ENCODE measurements around the gene SLX9.

The SLX9 gene

GRCh38 chr21:45011426-45011825 is 71.6 kb downstream of the SLX9 start:
- no peak overlapping the region for H3K27ac ChIP-seq (ENCODE audit: low read length)
- WGBS (ENCODE audit: insufficient coverage, insufficient read length): no CpG with 5 or more reads among the region's 18 CpGs
- H3K4me1 ChIP-seq (ENCODE audit: control insufficient read depth, insufficient read depth, low read length): peaks cover 12% of the 10 kb centered on the region
- no peak for DNase-seq (ENCODE audit: low read depth, low spot score)
- no peaks in the 10 kb centered on the region for H3K9me3 ChIP-seq (ENCODE audit: control insufficient read depth, insufficient read depth, low read length)
- no peaks in the 10 kb centered on the region for H3K36me3 ChIP-seq (ENCODE audit: control insufficient read depth, insufficient read depth, low read length)
- H3K4me3 ChIP-seq (ENCODE audit: low read length): no peak overlapping the region
- H3K27me3 ChIP-seq (ENCODE audit: control insufficient read depth, insufficient read depth, low read length): no peaks in the 10 kb centered on the region

DNA sequence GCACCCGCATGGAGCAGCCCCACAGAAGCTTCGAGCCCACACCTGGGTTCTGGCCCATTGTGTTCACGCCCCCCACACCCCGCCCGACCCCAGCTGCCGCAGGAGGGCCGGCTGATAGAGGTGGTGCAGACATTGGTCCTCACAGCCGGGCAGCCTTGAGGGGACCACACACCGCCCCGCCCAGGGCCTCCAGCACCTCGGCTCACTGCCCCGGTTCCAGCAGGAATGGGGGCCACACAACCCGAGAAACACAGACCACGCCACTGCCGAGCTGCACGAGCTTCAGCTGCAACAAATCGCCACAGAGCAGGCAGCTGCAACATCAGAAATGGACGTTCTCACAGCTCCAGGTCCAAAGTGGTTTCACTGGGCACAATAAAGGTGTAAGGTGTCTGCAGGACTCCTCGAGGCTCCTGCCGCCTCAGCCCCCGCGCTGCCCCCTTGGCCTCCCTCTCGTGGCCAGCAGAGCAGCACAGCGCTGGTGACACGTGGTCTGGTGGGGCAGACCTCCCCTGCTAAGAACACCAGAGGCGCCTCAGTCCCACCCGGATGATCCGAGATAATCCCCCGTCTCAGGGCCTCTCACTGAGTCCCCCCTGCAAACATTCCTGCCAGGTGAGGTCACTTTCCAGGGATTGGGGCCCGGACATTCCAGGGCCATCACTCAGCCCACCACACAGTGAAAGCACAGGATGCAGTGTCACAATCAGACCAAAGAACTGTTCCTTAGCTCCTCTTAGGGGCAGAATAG is 72.3 kb downstream of the SLX9 start:
- Histone ChIP-seq H3K27me3 (ENCODE audit: control insufficient read depth, insufficient read depth, low read length) (no peaks in the 10 kb centered on the region), H3K27ac (ENCODE audit: low read length) (no peak overlapping the region), H3K36me3 (ENCODE audit: control insufficient read depth, insufficient read depth, low read length) (no peaks in the 10 kb centered on the region), H3K4me1 (ENCODE audit: control insufficient read depth, insufficient read depth, low read length) (peaks cover 12% of the 10 kb centered on the region), H3K4me3 (ENCODE audit: low read length) (no peak overlapping the region), H3K9me3 (ENCODE audit: control insufficient read depth, insufficient read depth, low read length) (no peaks in the 10 kb centered on the region)
- no peak for DNase-seq (ENCODE audit: low read depth, low spot score)
- WGBS (ENCODE audit: insufficient coverage, insufficient read length): no CpG with 5 or more reads among the region's 30 CpGs

DNA sequence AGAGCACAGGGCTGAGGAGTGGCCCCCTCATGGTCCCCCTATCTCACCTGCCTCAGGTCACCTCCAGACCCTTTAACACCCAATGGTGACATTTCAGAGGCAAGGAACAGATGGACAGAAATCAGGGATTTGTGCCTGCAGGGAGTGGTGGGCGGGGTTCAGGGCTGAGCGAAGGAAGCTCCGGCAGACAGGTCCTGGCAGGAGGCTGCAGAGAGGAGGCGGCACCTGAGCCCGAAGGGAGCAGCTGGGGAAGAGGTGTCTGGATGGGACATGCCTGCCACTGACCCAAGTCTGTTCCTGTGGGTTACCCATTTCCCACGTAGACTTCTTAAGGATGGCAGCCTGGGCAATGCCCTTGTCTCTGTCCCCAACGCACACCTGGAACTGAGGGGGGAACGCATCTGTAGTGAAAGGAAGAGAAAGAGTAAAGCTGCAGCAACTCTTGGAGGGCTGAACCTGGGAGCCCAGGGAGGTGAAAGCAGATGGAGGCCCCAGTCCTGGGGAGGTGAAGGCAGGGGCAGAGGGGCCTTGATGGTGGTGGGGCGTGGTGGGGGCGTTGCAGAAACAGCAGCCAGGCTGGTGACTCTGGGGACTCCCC is 72.9 kb downstream of the SLX9 start:
- Histone ChIP-seq H3K4me1 (ENCODE audit: control insufficient read depth, insufficient read depth, low read length) (peaks cover 12% of the 10 kb centered on the region), H3K27ac (ENCODE audit: low read length) (no peak overlapping the region), H3K27me3 (ENCODE audit: control insufficient read depth, insufficient read depth, low read length) (no peaks in the 10 kb centered on the region; the same call in 1 of the 2 replicates), H3K36me3 (ENCODE audit: control insufficient read depth, insufficient read depth, low read length) (no peaks in the 10 kb centered on the region), H3K9me3 (ENCODE audit: control insufficient read depth, insufficient read depth, low read length) (no peaks in the 10 kb centered on the region), H3K4me3 (ENCODE audit: low read length) (no peak overlapping the region)
- no peak for DNase-seq (ENCODE audit: low read depth, low spot score)
- WGBS (ENCODE audit: insufficient coverage, insufficient read length): no CpG with 5 or more reads among the region's 10 CpGs

- WGBS (ENCODE audit: insufficient coverage, insufficient read length): no CpG with 5 or more reads among the region's 19 CpGs
- no peak overlapping the region for H3K4me3 ChIP-seq (ENCODE audit: low read length)
Measured at GRCh38 chr21:45013260-45013841, 73.5 kb downstream of the SLX9 start.

DNA sequence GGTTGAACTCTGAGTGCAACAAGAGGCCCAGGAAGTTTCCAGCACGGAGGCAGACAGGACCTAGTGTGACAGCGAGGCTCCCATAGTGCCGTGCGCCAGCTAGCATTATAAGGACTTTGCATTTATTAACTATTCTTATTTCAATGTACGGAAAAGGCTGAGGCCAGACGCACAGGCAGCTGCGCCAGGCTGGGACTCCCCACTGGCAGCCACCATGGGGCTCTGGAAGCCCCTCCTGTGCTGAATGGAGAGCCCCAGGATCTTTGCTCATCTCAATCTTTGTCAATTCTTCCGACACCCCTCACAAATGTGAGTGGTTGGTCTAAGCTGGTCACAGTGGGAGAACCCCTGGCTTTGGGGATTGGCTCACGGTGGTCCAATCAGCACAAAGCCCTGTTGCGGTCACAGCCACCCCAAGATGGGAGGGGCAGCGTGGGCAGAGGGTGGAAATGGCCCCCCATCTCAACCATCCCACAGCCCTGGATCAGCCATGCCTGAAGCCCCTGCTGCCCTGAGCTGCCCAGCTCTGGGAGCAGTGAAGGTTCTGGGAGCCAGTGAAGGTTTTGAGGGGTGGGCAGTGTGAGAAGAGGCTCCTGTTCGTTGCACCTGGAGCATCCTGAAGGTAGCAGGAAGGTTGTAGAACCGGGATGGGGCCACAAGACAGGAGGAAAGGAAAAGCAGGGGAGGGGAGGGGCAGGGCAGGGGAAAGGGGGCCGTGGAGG is 75.1 kb downstream of the SLX9 start:
- DNase-seq (ENCODE audit: low read depth, low spot score): no peak
- Histone ChIP-seq H3K4me1 (ENCODE audit: control insufficient read depth, insufficient read depth, low read length) (peaks cover 14% of the 10 kb centered on the region), H3K9me3 (ENCODE audit: control insufficient read depth, insufficient read depth, low read length) (no peaks in the 10 kb centered on the region), H3K27ac (ENCODE audit: low read length) (no peak overlapping the region), H3K4me3 (ENCODE audit: low read length) (no peak overlapping the region), H3K36me3 (ENCODE audit: control insufficient read depth, insufficient read depth, low read length) (no peaks in the 10 kb centered on the region), H3K27me3 (ENCODE audit: control insufficient read depth, insufficient read depth, low read length) (peaks cover 3% of the 10 kb centered on the region; the same call in 1 of the 2 replicates)
- no CpG with 5 or more reads among the region's 14 CpGs for WGBS (ENCODE audit: insufficient coverage, insufficient read length)

More at GRCh38 chr21:45013260-45013841, 73.5 kb downstream of the SLX9 start:
- no peaks in the 10 kb centered on the region for H3K9me3 ChIP-seq (ENCODE audit: control insufficient read depth, insufficient read depth, low read length)
- H3K36me3 ChIP-seq (ENCODE audit: control insufficient read depth, insufficient read depth, low read length): no peaks in the 10 kb centered on the region
- H3K4me1 ChIP-seq (ENCODE audit: control insufficient read depth, insufficient read depth, low read length): peaks cover 14% of the 10 kb centered on the region
- peaks cover 3% of the 10 kb centered on the region; the same call in 1 of the 2 replicates for H3K27me3 ChIP-seq (ENCODE audit: control insufficient read depth, insufficient read depth, low read length)
- DNase-seq (ENCODE audit: low read depth, low spot score): no peak
- H3K27ac ChIP-seq (ENCODE audit: low read length): no peak overlapping the region

- H3K27me3 ChIP-seq (ENCODE audit: control insufficient read depth, insufficient read depth, low read length): peaks cover 3% of the 10 kb centered on the region; the same call in 1 of the 2 replicates
- no peak for DNase-seq (ENCODE audit: low read depth, low spot score)
- no peak overlapping the region for H3K27ac ChIP-seq (ENCODE audit: low read length)
- H3K9me3 ChIP-seq (ENCODE audit: control insufficient read depth, insufficient read depth, low read length): no peaks in the 10 kb centered on the region
- H3K4me1 ChIP-seq (ENCODE audit: control insufficient read depth, insufficient read depth, low read length): peaks cover 14% of the 10 kb centered on the region
- no peaks in the 10 kb centered on the region for H3K36me3 ChIP-seq (ENCODE audit: control insufficient read depth, insufficient read depth, low read length)
- WGBS (ENCODE audit: insufficient coverage, insufficient read length): no CpG with 5 or more reads among the region's 11 CpGs
- H3K4me3 ChIP-seq (ENCODE audit: low read length): no peak overlapping the region
Measured at GRCh38 chr21:45015469-45015860, 75.6 kb downstream of the SLX9 start.

- Histone ChIP-seq H3K4me1 (ENCODE audit: control insufficient read depth, insufficient read depth, low read length) (peaks cover 15% of the 10 kb centered on the region), H3K4me3 (ENCODE audit: low read length) (no peak overlapping the region), H3K27me3 (ENCODE audit: control insufficient read depth, insufficient read depth, low read length) (peaks cover 3% of the 10 kb centered on the region; the same call in 1 of the 2 replicates), H3K36me3 (ENCODE audit: control insufficient read depth, insufficient read depth, low read length) (no peaks in the 10 kb centered on the region), H3K9me3 (ENCODE audit: control insufficient read depth, insufficient read depth, low read length) (no peaks in the 10 kb centered on the region), H3K27ac (ENCODE audit: low read length) (no peak overlapping the region)
- no peak for DNase-seq (ENCODE audit: low read depth, low spot score)
- no CpG with 5 or more reads among the region's 7 CpGs for WGBS (ENCODE audit: insufficient coverage, insufficient read length)
Measured at GRCh38 chr21:45016031-45016405, 76.2 kb downstream of the SLX9 start.

DNA sequence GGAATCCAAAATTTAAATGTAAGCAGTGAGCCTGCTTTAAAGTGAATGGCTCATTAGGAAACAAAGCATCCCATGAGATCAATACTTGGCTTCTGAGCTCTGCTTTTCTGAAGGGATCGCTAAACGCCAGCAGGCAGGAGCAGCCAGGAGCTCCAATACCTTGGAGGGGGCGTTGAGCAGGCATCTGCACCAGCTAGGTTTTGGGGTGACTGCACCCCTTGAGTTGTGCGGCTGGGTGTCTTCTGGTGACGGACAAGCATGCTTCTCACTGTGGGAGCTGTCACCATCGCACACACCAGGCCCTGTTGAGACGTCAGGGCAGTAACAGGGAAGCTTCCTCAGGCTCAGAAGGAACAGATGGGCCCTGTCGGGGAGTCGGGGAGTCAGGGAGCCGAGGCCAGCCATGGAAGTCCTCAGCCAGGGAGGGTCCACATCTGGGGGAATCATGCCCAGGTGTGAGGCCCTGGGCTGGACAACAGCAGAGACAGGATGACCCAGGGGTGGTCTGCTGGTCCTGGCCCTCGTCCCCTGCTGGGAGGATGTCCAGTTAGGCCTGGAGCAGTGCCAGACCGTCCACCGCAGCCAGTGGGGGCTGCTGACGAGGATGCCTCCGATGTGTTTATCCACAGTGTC is 76.7 kb downstream of the SLX9 start:
- Histone ChIP-seq H3K27ac (ENCODE audit: low read length) (no peak overlapping the region), H3K9me3 (ENCODE audit: control insufficient read depth, insufficient read depth, low read length) (no peaks in the 10 kb centered on the region), H3K27me3 (ENCODE audit: control insufficient read depth, insufficient read depth, low read length) (peaks cover 3% of the 10 kb centered on the region; the same call in 1 of the 2 replicates), H3K36me3 (ENCODE audit: control insufficient read depth, insufficient read depth, low read length) (no peaks in the 10 kb centered on the region), H3K4me3 (ENCODE audit: low read length) (no peak overlapping the region), H3K4me1 (ENCODE audit: control insufficient read depth, insufficient read depth, low read length) (peaks cover 15% of the 10 kb centered on the region)
- DNase-seq (ENCODE audit: low read depth, low spot score): no peak
- WGBS (ENCODE audit: insufficient coverage, insufficient read length): no CpG with 5 or more reads among the region's 15 CpGs

- peaks cover 11% of the 10 kb centered on the region for H3K4me1 ChIP-seq (ENCODE audit: control insufficient read depth, insufficient read depth, low read length)
- H3K4me3 ChIP-seq (ENCODE audit: low read length): no peak overlapping the region
- no peak for DNase-seq (ENCODE audit: low read depth, low spot score)
- no CpG with 5 or more reads among the region's 15 CpGs for WGBS (ENCODE audit: insufficient coverage, insufficient read length)
- no peak overlapping the region for H3K27ac ChIP-seq (ENCODE audit: low read length)
- no peaks in the 10 kb centered on the region for H3K36me3 ChIP-seq (ENCODE audit: control insufficient read depth, insufficient read depth, low read length)
- H3K9me3 ChIP-seq (ENCODE audit: control insufficient read depth, insufficient read depth, low read length): no peaks in the 10 kb centered on the region
- H3K27me3 ChIP-seq (ENCODE audit: control insufficient read depth, insufficient read depth, low read length): peaks cover 3% of the 10 kb centered on the region; the same call in 1 of the 2 replicates
Measured at GRCh38 chr21:45017039-45017960, 77.5 kb downstream of the SLX9 start.
